Ascending aorta (tissue), 2 donors: Measurements from ENCODE around the gene RFTN1. TPM values are rescaled to one million over a fixed set of nuclear protein-coding genes. Genes with fewer than 3 reads are reported as not detected.

Source experiments
- DNase-seq, 2 donors: peaks; one replicate each; pipeline ENCODE4 v3.0.0-alpha.2; 2019; ENCODE audit warnings: low spot score in 2 of 2
- H3K27ac ChIP-seq, 2 donors: fragments of 200-600 bp; sonication (generic); one replicate each; pipeline ENCODE4 v1.5.1; 2016 to 2017; ENCODE audit warnings: mild to moderate bottlenecking in 1 of 2
- H3K27me3 ChIP-seq: fragments of 200-600 bp; sonication (generic); one replicate; pipeline ENCODE4 v1.5.1; 2017
- H3K36me3 ChIP-seq, 2 donors: fragments of 200-600 bp; sonication (generic); one replicate each; pipeline ENCODE4 v1.5.1; 2016
- H3K4me1 ChIP-seq, 2 donors: fragments of 200-600 bp; sonication (generic); one replicate each; pipeline ENCODE4 v1.5.1; 2016 to 2017; ENCODE audit warnings: mild to moderate bottlenecking in 1 of 2
- H3K4me3 ChIP-seq, 2 donors: fragments of 200-600 bp; sonication (generic); one replicate each; pipeline ENCODE4 v1.5.1; 2016 to 2017; ENCODE audit warnings: mild to moderate bottlenecking in 1 of 2
- H3K9me3 ChIP-seq, 2 donors: fragments of 200-600 bp; sonication (generic); one replicate each; pipeline ENCODE4 v1.5.1; 2016
- intact Hi-C: fragments of 100-400 bp; cut with DNase I; formaldehyde crosslinking; loops from one replicate; pipeline ENCODE4 v1.15.1; 2023
- total RNA-seq: library from RNA; depleted of rRNA; stranded (reverse); fragments of >200 nt; gene quantifications from one replicate; pipeline ENCODE4 v1.1.0, GENCODE V29; 2016
- TF ChIP-seq, protein P1 (sequence below), 3 experiments: fragments of 200-600 bp in 2 of 3; fragments of 450-650 bp in 1 of 3; sonication (generic) in 2 of 3; IDR thresholded peaks; one replicate each; pipeline ENCODE4 v1.5.1; 2016 to 2019; ENCODE audit warnings: antibody characterized with exemption in 3 of 3, mild to moderate bottlenecking in 1 of 3, moderate library complexity in 1 of 3

The RFTN1 gene
- total RNA-seq, 1 donor from 2014 or later: 72.6 TPM

DNA sequence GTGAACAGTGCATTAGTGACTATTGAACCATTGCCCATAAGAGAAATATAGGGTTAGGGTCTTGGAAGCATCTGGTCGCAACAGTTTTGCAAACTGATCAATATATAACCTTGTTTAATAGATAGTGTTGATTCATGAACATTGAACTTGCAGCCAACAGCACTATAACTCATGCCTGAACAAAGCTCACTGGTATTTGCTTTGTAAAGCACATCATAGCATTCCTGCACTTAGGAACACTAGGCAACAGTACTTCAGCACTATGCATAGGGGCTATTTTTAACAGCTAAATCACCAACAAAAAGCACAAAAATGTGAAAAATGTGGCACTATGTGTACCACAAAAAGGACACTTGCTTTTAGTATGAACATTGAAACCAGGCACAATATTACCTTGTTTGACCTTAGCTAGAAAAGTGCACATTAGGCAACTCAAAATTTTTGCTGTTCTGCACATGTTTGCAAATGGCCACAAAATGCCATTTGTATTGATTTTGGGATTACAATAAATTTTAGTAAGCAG lies 180.5 kb downstream of the RFTN1 start:
- Histone ChIP-seq H3K4me1 (peaks cover 2 to 9% of the 10 kb centered on the region in 2 donors), H3K9me3 (no peaks in the 10 kb centered on the region), H3K36me3 (peaks cover 0 to 16% of the 10 kb centered on the region in 2 donors), H3K27ac (no peak overlapping the region), H3K27me3 (no peaks in the 10 kb centered on the region), H3K4me3 (no peak overlapping the region)
- TF ChIP-seq, protein P1, sequence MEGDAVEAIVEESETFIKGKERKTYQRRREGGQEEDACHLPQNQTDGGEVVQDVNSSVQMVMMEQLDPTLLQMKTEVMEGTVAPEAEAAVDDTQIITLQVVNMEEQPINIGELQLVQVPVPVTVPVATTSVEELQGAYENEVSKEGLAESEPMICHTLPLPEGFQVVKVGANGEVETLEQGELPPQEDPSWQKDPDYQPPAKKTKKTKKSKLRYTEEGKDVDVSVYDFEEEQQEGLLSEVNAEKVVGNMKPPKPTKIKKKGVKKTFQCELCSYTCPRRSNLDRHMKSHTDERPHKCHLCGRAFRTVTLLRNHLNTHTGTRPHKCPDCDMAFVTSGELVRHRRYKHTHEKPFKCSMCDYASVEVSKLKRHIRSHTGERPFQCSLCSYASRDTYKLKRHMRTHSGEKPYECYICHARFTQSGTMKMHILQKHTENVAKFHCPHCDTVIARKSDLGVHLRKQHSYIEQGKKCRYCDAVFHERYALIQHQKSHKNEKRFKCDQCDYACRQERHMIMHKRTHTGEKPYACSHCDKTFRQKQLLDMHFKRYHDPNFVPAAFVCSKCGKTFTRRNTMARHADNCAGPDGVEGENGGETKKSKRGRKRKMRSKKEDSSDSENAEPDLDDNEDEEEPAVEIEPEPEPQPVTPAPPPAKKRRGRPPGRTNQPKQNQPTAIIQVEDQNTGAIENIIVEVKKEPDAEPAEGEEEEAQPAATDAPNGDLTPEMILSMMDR (IDR thresholded peaks at IDR 0.05): no peak
- intact Hi-C loops: loop anchor here (10.0 kb wide), 1 partner anchor 62 kb away; no protein-coding TSS in a partner anchor
- DNase-seq: no peak

- H3K9me3 ChIP-seq: no peaks in the 10 kb centered on the region
- peaks cover 2 to 9% of the 10 kb centered on the region in 2 donors for H3K4me1 ChIP-seq
- H3K27ac ChIP-seq: no peak overlapping the region
- TF ChIP-seq, protein P1 (IDR thresholded peaks at IDR 0.05): no peak
- intact Hi-C loops: loop anchor here (10.0 kb wide), 1 partner anchor 63 kb away; no protein-coding TSS in a partner anchor
- H3K4me3 ChIP-seq: no peak overlapping the region
- H3K36me3 ChIP-seq: peaks cover 0 to 19% of the 10 kb centered on the region in 2 donors
- H3K27me3 ChIP-seq: no peaks in the 10 kb centered on the region
- no peak for DNase-seq
Observed at GRCh38 chr3:16331319-16331883, 182.1 kb downstream of the RFTN1 start.

GRCh38 chr3:16330351-16330750 lies 183.1 kb downstream of the RFTN1 start:
- Histone ChIP-seq H3K36me3 (peaks cover 5 to 24% of the 10 kb centered on the region in 2 donors), H3K9me3 (no peaks in the 10 kb centered on the region), H3K27ac (no peak overlapping the region), H3K4me3 (no peak overlapping the region), H3K4me1 (peaks cover 2 to 9% of the 10 kb centered on the region in 2 donors), H3K27me3 (no peaks in the 10 kb centered on the region)
- TF ChIP-seq, protein P1 (IDR thresholded peaks at IDR 0.05): no peak
- DNase-seq: no peak
- intact Hi-C loops: loop anchor here (10.0 kb wide), 1 partner anchor 64 kb away; no protein-coding TSS in a partner anchor

DNA sequence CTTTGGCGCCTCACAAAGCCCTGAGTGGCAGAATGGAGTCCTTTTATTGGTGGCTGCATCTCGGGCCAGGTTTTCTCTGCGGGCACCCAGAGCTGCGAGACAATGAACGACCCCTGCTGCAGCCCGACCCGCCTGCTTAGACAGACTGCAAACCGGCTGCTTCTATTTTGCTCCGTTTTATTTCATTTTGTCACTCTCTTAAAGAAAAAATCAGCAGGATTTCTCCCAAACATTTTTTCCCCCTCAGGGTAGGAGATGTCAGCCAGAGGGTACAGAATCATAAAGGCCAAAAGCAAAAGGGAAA lies 183.7 kb downstream of the RFTN1 start:
- DNase-seq: no peak
- no peaks in the 10 kb centered on the region for H3K27me3 ChIP-seq
- intact Hi-C loops: loop anchor here (10.0 kb wide), 1 partner anchor 65 kb away; no protein-coding TSS in a partner anchor
- H3K4me3 ChIP-seq: no peak overlapping the region
- H3K4me1 ChIP-seq: peaks cover 2 to 9% of the 10 kb centered on the region in 2 donors
- H3K27ac ChIP-seq: no peak overlapping the region
- TF ChIP-seq, protein P1 (IDR thresholded peaks at IDR 0.05): no peak
- no peaks in the 10 kb centered on the region for H3K9me3 ChIP-seq
- H3K36me3 ChIP-seq: peaks cover 8 to 23% of the 10 kb centered on the region in 2 donors

DNA sequence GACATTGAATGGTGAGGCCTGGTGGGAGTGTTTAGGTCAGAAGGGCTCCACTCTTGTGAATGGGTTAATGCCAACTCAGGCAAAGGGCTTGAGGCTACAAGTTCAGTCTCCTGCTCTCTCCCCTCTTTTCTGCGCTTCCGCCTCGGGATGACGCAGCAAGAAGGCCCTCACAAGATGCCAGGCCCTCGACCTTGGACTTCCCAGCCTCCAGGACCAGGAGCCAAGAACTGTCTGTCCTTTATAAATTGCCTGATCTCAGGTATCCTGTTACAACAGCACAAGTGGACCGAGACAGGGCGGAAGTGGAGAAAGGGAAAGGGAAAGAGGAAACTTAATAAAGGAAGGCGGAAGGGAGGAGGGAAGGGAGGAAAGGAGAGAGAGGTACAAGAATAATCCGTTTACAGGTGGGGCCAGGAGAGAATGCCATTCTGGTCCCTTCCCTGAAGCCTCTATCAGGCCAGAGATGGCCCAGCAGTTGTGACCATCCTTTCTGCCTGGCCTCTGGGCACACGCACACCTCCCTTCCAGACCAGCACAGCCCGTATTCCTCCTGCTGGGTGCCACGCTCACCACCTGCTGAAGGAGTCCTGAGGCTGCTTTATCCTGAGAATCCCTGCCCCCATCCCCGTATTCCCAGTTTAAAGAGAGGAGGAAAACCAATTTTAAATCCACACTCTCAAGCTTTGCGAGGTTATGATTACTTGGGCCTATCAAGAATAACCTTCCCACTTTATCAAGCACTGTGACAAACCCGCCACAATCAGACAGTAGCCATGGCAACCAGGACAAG lies 184.3 kb downstream of the RFTN1 start:
- H3K27ac ChIP-seq: no peak overlapping the region
- TF ChIP-seq, protein P1 (IDR thresholded peaks at IDR 0.05): no peak
- no peak overlapping the region for H3K4me3 ChIP-seq
- DNase-seq: no peak
- intact Hi-C loops: no loop called here
- no peaks in the 10 kb centered on the region for H3K27me3 ChIP-seq
- peaks cover 2 to 9% of the 10 kb centered on the region in 2 donors for H3K4me1 ChIP-seq
- no peaks in the 10 kb centered on the region for H3K9me3 ChIP-seq
- peaks cover 8 to 19% of the 10 kb centered on the region in 2 donors for H3K36me3 ChIP-seq
